Dendritic cell treated with granulocyte-macrophage colony-stimulating factor and Interleukin-4, amounts not matched to agents 40 ng/mL and 50 ng/mL, for 4 days (primary cell): ENCODE results near the gene CHKA.

Source experiments
- H3K27ac Mint-ChIP-seq: one replicate; pipeline ENCODE4 v1.8.0; 2022; ENCODE audit warnings: mild to moderate bottlenecking, mixed read lengths
- H3K27me3 Mint-ChIP-seq: one replicate; pipeline ENCODE4 v1.8.0; 2022; ENCODE audit warnings: mild to moderate bottlenecking, mixed read lengths
- H3K36me3 Mint-ChIP-seq: one replicate; pipeline ENCODE4 v1.8.0; 2022; ENCODE audit warnings: low read depth, mixed read lengths
- H3K4me1 Mint-ChIP-seq: one replicate; pipeline ENCODE4 v1.8.0; 2022; ENCODE audit warnings: low read depth, mixed read lengths
- H3K4me3 Mint-ChIP-seq: one replicate; pipeline ENCODE4 v1.8.0; 2022; ENCODE audit warnings: mild to moderate bottlenecking, moderate library complexity, mixed read lengths
- H3K9me3 Mint-ChIP-seq: one replicate; pipeline ENCODE4 v1.8.0; 2022; ENCODE audit warnings: mixed read lengths
- intact Hi-C: fragments of 100-400 bp; cut with micrococcal nuclease; formaldehyde crosslinking; loops from one replicate; pipeline ENCODE4 v1.15.0; 2022

Gene CHKA

DNA sequence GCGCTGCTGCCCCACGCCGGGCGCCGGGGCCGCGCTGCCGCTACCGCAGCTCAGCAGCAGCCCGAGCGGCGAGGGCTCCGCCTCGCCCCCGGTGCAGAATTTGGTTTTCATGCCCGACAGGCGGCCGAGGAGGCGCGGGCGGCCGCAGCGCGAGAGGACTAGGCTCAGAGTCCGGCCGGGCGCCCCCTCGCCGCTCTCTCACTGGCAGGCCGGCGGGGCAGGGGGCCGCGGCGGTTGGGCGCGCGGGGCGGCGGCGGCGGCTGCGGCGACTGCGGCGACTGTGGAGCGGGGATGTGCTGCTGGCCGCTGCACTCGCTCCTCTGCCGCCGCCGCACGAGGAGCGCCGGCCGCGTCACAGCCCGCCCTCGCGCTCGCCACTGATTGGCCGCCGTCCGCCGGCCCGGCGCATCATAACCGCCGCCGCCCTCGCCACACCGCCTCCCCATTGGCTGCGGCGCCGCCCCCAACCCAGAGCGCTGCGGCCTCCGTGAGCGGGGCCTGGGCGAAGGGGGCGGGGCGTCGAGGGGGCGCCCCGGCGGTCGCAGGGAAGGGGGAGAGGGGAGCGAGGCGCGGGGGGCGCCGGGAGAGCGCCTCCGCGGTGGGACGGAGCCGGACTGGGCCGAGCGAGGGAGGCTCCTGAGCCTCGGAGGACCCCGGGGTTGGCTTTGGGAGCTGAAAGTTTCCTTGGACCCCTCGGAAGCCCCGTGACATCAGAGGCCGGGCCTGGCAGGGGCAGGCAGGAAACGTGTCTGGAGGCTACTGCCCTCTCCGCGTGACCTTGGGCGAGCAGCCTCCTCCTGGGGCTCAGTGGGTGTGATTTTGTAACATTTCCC lies at the start of gene CHKA:
TSS of gene CHKA (minus strand) at position 322 of the 833 bp plus-strand sequence. CDS start at position 111, 211 bp downstream.
- H3K27ac Mint-ChIP-seq = peak within 1 kb of the TSS; percentile 95
- H3K27me3 Mint-ChIP-seq = no peaks in the 10 kb centered on the region
- H3K9me3 Mint-ChIP-seq = no peaks in the 10 kb centered on the region
- peaks cover 22% of the 10 kb centered on the region for H3K36me3 Mint-ChIP-seq
- peak within 1 kb of the TSS; percentile 79 for H3K4me3 Mint-ChIP-seq
- intact Hi-C loops = no loop called here
- peaks cover 38% of the 10 kb centered on the region for H3K4me1 Mint-ChIP-seq

GRCh38 chr11:68169442-68169841 lies 48.3 kb upstream of the CHKA start:
- Mint-ChIP-seq H3K4me1 (no peaks in the 10 kb centered on the region), H3K27me3 (no peaks in the 10 kb centered on the region), H3K4me3 (no peak overlapping the region), H3K36me3 (peaks cover 89% of the 10 kb centered on the region), H3K27ac (no peak overlapping the region), H3K9me3 (no peaks in the 10 kb centered on the region)
- intact Hi-C loops = no loop called here

GRCh38 chr11:68168694-68169093 lies 47.5 kb upstream of the CHKA start:
- H3K27ac Mint-ChIP-seq = no peak overlapping the region
- H3K36me3 Mint-ChIP-seq = peaks cover 89% of the 10 kb centered on the region
- no peaks in the 10 kb centered on the region for H3K4me1 Mint-ChIP-seq
- no peaks in the 10 kb centered on the region for H3K9me3 Mint-ChIP-seq
- H3K4me3 Mint-ChIP-seq = no peak overlapping the region
- intact Hi-C loops = no loop called here
- no peaks in the 10 kb centered on the region for H3K27me3 Mint-ChIP-seq

DNA sequence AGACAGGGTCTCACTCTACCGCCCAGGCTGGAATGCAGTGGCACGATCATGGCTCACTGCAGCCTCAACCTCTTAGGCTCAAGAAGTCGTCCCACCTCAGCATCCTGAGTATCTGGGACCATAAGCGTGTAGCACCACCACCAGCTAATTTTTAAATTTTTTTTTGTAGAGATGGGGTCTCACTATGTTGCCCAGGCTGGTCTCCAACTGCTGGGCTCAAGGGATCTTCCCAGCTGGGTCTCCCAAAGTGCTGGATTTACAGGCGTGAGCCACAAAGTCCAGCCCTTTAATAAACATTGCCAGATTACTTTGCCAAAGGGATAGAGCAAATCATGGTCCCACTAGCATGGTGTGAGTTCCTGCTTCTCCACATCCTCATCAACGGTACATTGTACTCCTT lies 46.3 kb upstream of the CHKA start:
- Mint-ChIP-seq H3K27ac (no peak overlapping the region), H3K9me3 (no peaks in the 10 kb centered on the region), H3K4me3 (no peak overlapping the region), H3K36me3 (peaks cover 87% of the 10 kb centered on the region), H3K27me3 (no peaks in the 10 kb centered on the region), H3K4me1 (no peaks in the 10 kb centered on the region)
- intact Hi-C loops = no loop called here

- Mint-ChIP-seq H3K4me3 (no peak overlapping the region), H3K9me3 (no peaks in the 10 kb centered on the region), H3K27ac (no peak overlapping the region), H3K4me1 (no peaks in the 10 kb centered on the region), H3K27me3 (no peaks in the 10 kb centered on the region), H3K36me3 (peaks cover 87% of the 10 kb centered on the region)
- intact Hi-C loops = no loop called here
These were observed 45.8 kb upstream of the CHKA start for GRCh38 chr11:68166969-68167368.

DNA sequence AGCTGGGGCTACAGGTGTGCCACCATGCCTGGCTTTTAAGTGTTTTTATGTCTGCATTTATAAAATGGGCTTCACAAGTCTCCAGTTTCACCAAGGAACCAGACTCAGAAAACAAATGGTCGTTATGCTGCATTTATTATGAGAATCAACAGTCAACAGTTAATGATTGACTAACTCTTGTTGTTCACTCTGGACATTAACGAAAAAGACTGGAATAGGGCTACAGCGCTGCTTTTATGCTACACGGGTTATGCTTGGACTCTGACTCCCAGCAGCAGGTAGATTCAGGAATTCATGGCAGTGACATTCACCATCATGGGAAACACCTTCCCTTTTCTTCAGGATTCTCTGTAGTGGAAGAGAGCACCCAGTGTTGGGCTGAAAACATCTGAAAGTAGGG lies 44.4 kb upstream of the CHKA start:
- H3K4me3 Mint-ChIP-seq = no peak overlapping the region
- H3K9me3 Mint-ChIP-seq = no peaks in the 10 kb centered on the region
- no peaks in the 10 kb centered on the region for H3K27me3 Mint-ChIP-seq
- no peaks in the 10 kb centered on the region for H3K4me1 Mint-ChIP-seq
- no peak overlapping the region for H3K27ac Mint-ChIP-seq
- peaks cover 84% of the 10 kb centered on the region for H3K36me3 Mint-ChIP-seq
- intact Hi-C loops = no loop called here

DNA sequence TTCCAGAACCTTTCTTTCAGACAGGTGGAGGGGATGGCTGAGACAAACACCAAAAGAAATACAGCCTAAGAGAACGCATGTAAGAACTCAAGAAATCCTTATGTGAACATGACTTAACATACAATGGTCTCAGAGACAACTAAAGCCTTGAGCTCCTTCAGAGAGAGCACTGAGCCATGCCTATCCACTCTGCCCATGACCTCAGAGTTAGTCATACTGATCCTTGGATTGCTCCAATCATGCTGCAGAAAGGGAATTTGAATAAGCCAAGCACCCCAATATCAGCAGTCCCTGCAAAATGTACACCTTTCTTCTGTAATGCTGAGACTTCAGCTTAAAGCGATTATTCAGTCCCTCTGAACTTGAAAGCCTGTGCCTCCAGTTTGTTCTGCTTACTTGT lies 43.2 kb upstream of the CHKA start:
- no peak overlapping the region for H3K27ac Mint-ChIP-seq
- no peaks in the 10 kb centered on the region for H3K27me3 Mint-ChIP-seq
- no peaks in the 10 kb centered on the region for H3K9me3 Mint-ChIP-seq
- no peak overlapping the region for H3K4me3 Mint-ChIP-seq
- no peaks in the 10 kb centered on the region for H3K4me1 Mint-ChIP-seq
- intact Hi-C loops = no loop called here
- peaks cover 80% of the 10 kb centered on the region for H3K36me3 Mint-ChIP-seq

DNA sequence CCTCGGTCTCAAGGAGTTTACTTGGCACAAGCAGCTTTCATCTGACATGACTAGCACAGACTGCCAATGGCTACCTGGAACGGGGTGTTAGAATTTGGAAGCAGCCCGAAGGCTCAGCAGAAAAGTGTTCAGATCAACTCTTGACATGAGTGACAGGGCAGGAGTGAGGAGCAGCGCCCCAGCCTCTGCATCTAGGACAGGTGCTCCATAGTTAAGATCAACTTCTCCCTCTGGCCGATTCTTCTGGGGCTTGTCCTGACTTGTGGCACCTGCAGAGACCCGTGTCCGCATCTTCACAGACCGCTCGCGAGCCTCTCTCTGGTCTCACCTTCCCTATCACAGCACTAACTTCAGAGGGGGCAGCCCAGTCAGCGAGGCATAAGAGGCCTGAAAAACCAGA lies 42.5 kb upstream of the CHKA start:
- Mint-ChIP-seq H3K27me3 (no peaks in the 10 kb centered on the region), H3K4me3 (no peak overlapping the region), H3K36me3 (peaks cover 83% of the 10 kb centered on the region), H3K27ac (no peak overlapping the region), H3K9me3 (no peaks in the 10 kb centered on the region), H3K4me1 (no peaks in the 10 kb centered on the region)
- intact Hi-C loops = no loop called here

- no peak overlapping the region for H3K4me3 Mint-ChIP-seq
- H3K36me3 Mint-ChIP-seq = peaks cover 69% of the 10 kb centered on the region
- no peaks in the 10 kb centered on the region for H3K27me3 Mint-ChIP-seq
- intact Hi-C loops = no loop called here
- H3K9me3 Mint-ChIP-seq = no peaks in the 10 kb centered on the region
- H3K4me1 Mint-ChIP-seq = no peaks in the 10 kb centered on the region
- H3K27ac Mint-ChIP-seq = no peak overlapping the region
These were observed 39.0 kb upstream of the CHKA start for GRCh38 chr11:68160100-68160695.

- H3K4me3 Mint-ChIP-seq = no peak overlapping the region
- H3K4me1 Mint-ChIP-seq = no peaks in the 10 kb centered on the region
- no peaks in the 10 kb centered on the region for H3K27me3 Mint-ChIP-seq
- intact Hi-C loops = no loop called here
- H3K9me3 Mint-ChIP-seq = no peaks in the 10 kb centered on the region
- no peak overlapping the region for H3K27ac Mint-ChIP-seq
- peaks cover 71% of the 10 kb centered on the region for H3K36me3 Mint-ChIP-seq
These were observed 38.5 kb upstream of the CHKA start for GRCh38 chr11:68159665-68160064.

DNA sequence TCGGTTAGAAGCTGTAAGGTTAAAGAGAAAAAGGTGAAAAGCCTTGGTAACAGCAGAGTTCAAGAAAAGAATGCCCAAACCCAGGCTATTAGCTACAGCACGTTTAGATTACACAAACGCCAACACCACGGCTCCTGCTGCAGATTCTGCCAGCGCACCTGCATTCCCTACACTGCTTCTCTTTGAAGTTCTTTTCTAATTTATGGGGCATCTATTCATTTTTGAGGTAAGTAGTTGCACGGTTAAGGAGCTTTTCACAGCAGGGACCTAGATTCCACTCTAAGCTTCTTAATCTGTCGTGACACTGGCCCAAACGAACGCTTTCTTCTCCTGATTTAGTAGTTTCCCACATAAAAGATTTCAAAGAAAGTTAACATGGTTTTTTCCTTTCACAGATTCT lies 38.0 kb upstream of the CHKA start:
- no peak overlapping the region for H3K4me3 Mint-ChIP-seq
- no peak overlapping the region for H3K27ac Mint-ChIP-seq
- H3K4me1 Mint-ChIP-seq = no peaks in the 10 kb centered on the region
- H3K36me3 Mint-ChIP-seq = peaks cover 66% of the 10 kb centered on the region
- intact Hi-C loops = no loop called here
- H3K9me3 Mint-ChIP-seq = no peaks in the 10 kb centered on the region
- no peaks in the 10 kb centered on the region for H3K27me3 Mint-ChIP-seq

DNA sequence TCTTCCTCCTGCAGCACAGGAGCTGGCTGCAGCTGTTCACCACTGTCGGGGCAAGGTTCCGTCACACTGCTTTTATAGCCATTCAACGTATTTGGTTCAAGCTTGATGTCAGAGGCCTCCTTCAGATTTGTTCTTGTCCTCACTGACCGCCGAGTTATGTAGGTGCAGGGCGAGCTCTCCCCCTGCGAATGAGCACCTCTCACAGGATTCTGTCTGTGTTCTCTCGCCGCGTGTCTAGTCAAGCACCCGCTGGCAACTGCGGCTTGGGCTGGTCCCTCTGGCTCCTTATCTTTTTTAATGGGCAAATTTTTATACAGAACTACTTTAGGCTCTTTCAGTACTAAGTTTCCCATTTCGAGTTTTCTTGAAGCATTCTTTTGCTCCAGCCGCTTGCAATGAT lies 37.4 kb upstream of the CHKA start:
- H3K4me3 Mint-ChIP-seq = no peak overlapping the region
- intact Hi-C loops = no loop called here
- H3K9me3 Mint-ChIP-seq = no peaks in the 10 kb centered on the region

DNA sequence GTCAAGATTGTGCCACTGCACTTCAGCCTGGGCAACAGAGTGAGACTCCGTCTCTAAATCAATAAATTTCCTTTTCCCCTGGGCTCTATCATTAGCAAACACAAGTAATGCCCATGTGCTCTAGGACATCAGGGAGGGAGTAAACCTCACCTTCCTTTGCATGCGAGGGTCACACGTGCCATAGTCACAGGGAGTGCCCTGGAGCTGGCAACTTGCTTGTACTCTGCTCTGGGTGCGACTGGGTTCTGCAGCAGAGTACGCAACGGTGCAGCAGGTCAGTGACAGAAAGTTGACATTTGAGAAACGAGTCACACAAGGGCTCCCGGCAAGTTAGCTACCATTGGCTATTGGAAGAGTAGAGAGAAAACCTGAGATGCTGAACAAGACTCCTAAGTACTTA lies 32.6 kb upstream of the CHKA start:
- Mint-ChIP-seq H3K36me3 (peaks cover 23% of the 10 kb centered on the region), H3K4me1 (no peaks in the 10 kb centered on the region), H3K9me3 (no peaks in the 10 kb centered on the region), H3K27ac (no peak overlapping the region), H3K4me3 (no peak overlapping the region), H3K27me3 (peaks cover 4% of the 10 kb centered on the region)
- intact Hi-C loops = no loop called here

More for the DNA sequence above, 37.4 kb upstream of the CHKA start:
- Mint-ChIP-seq H3K27me3 (no peaks in the 10 kb centered on the region), H3K4me1 (no peaks in the 10 kb centered on the region), H3K36me3 (peaks cover 60% of the 10 kb centered on the region), H3K27ac (no peak overlapping the region)

DNA sequence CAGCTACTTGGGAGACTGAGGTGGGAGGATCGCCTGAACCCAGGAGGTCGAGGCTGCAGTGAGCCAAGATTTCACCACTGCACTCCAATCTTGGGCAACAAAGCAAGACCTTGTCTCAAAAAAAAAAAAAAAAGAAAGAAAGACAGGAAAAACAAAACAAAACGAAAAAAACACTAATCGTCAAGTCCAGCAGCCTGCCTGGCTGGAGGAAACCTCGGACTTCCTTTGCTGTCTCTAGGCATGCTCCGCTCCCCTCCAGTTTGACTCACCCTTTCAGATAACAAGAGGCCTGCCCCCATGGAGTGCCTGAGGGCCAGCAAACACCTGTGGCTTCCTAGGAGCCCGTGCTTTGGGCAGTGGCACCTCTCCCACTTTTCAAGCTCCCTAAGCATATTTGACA lies 28.8 kb upstream of the CHKA start:
- peaks cover under 1% of the 10 kb centered on the region for H3K36me3 Mint-ChIP-seq
- no peak overlapping the region for H3K27ac Mint-ChIP-seq
- peaks cover 21% of the 10 kb centered on the region for H3K4me1 Mint-ChIP-seq
- H3K27me3 Mint-ChIP-seq = peaks cover 25% of the 10 kb centered on the region
- no peaks in the 10 kb centered on the region for H3K9me3 Mint-ChIP-seq
- intact Hi-C loops = no loop called here
- H3K4me3 Mint-ChIP-seq = no peak overlapping the region

GRCh38 chr11:68149417-68149816 lies 28.2 kb upstream of the CHKA start:
- Mint-ChIP-seq H3K4me1 (peaks cover 28% of the 10 kb centered on the region), H3K27ac (no peak overlapping the region), H3K36me3 (no peaks in the 10 kb centered on the region), H3K9me3 (no peaks in the 10 kb centered on the region), H3K4me3 (no peak overlapping the region), H3K27me3 (peaks cover 25% of the 10 kb centered on the region)
- intact Hi-C loops = no loop called here
